Fibroblast of villous mesenchyme (primary cell): ENCODE measurements around the gene SYN1. TPM values are rescaled to one million over a fixed set of nuclear protein-coding genes. Genes with fewer than 3 reads are reported as not detected.

ENCODE experiments used
- DNase-seq: peaks from one replicate; pipeline ENCODE4 v3.0.0-alpha.2; 2010; ENCODE audit warnings: low read depth
- H3K4me3 ChIP-seq: 2 replicates; pipeline ENCODE4 v1.5.1; 2011; ENCODE audit warnings: low read depth, mild to moderate bottlenecking, low read length
- CTCF ChIP-seq: IDR thresholded peaks from 2 replicates; pipeline ENCODE4 v1.5.1; 2012; ENCODE audit warnings: low read depth, mild to moderate bottlenecking, low read length; ENCODE audit not compliant: insufficient read depth
- total RNA-seq: library from RNA; depleted of rRNA; stranded (reverse); fragments of >200 nt; gene quantifications from 2 replicates; pipeline ENCODE4 v1.2.3, GENCODE V29; 2012

Gene SYN1
- total RNA-seq, 1 donor: not detected

GRCh38 chrX:47568656-47569295, 50.9 kb downstream of the SYN1 start:
- no peak overlapping the region for H3K4me3 ChIP-seq
- peak; percentile 43 for TF ChIP-seq CTCF
- no peak for DNase-seq

GRCh38 chrX:47566841-47567240, 52.8 kb downstream of the SYN1 start:
- TF ChIP-seq CTCF: no peak

GRCh38 chrX:47564438-47565085, 55.1 kb downstream of the SYN1 start:
- no peak overlapping the region for H3K4me3 ChIP-seq
- TF ChIP-seq CTCF: no peak
- no peak for DNase-seq

More at GRCh38 chrX:47566841-47567240, 52.8 kb downstream of the SYN1 start:
- no peak overlapping the region for H3K4me3 ChIP-seq
- no peak for DNase-seq

- DNase-seq: peak; percentile 86
- TF ChIP-seq CTCF: no peak
- H3K4me3 ChIP-seq: no peak overlapping the region
Observed at GRCh38 chrX:47563801-47564315, 55.8 kb downstream of the SYN1 start.

- H3K4me3 ChIP-seq: no peak overlapping the region
- TF ChIP-seq CTCF: peak; percentile 50
- peak; percentile 50 for DNase-seq
Observed at GRCh38 chrX:47562615-47563243, 56.9 kb downstream of the SYN1 start.

GRCh38 chrX:47561659-47562151, 58.0 kb downstream of the SYN1 start:
- peak overlapping the region; percentile 77 for H3K4me3 ChIP-seq
- TF ChIP-seq CTCF: no peak

More at GRCh38 chrX:47561659-47562151, 58.0 kb downstream of the SYN1 start:
- DNase-seq: no peak
